HepG2 (cell line): ENCODE measurements around the gene NOL4L. TPM values are rescaled to one million over a fixed set of nuclear protein-coding genes. Genes with fewer than 3 reads are reported as not detected.
A peak's percentile ranks its signal among the peaks of the same experiment; 100 is the strongest.

Experiments used
- ARHGAP35 ChIP-seq: sonication (generic); formaldehyde crosslinking; IDR thresholded peaks from 2 replicates; pipeline ENCODE4 v1.9.0; 2022; ENCODE audit warnings: mild to moderate bottlenecking, inconsistent platforms, moderate library complexity, missing genetic modification reagents, borderline replicate concordance
- ARID2 ChIP-seq: sonication (generic); formaldehyde crosslinking; IDR thresholded peaks from 2 replicates; pipeline ENCODE4 v1.8.1; 2022; ENCODE audit warnings: mild to moderate bottlenecking, missing genetic modification reagents, borderline replicate concordance
- EED ChIP-seq: sonication (generic); formaldehyde crosslinking; IDR thresholded peaks from 2 replicates; pipeline ENCODE4 v1.5.0; 2020; ENCODE audit warnings: mild to moderate bottlenecking, missing genetic modification reagents
- KAT7 ChIP-seq: IDR thresholded peaks from 2 replicates; pipeline ENCODE4 v1.6.1; 2018; ENCODE audit warnings: borderline replicate concordance, missing compliant biosample characterization
- MAZ ChIP-seq, 2 experiments: sonication (generic) in 1 of 2; formaldehyde crosslinking in 1 of 2; IDR thresholded peaks; 2 replicates each; pipeline versions ENCODE4 v1.5.0 to v1.6.1; 2012 to 2020; ENCODE audit warnings: low read depth in 2 of 2, mild to moderate bottlenecking in 2 of 2, borderline replicate concordance in 1 of 2, improper control_type of control experiment in 1 of 2, low read length in 1 of 2, missing genetic modification reagents in 1 of 2, moderate library complexity in 1 of 2
- NONO ChIP-seq, 2 experiments: fragments of 450-650 bp in 1 of 2; sonication (generic) in 1 of 2; formaldehyde crosslinking in 1 of 2; IDR thresholded peaks in 1 of 2; conservative IDR thresholded peaks in 1 of 2; 2 replicates each; pipeline versions ENCODE4 v1.6.1 to v1.8.0; 2017 to 2022; ENCODE audit warnings: mild to moderate bottlenecking in 1 of 2, missing genetic modification reagents in 1 of 2, moderate library complexity in 1 of 2
- PATZ1 ChIP-seq: sonication (generic); formaldehyde crosslinking; IDR thresholded peaks from 2 replicates; pipeline ENCODE4 v1.4.0; 2020; ENCODE audit warnings: missing genetic modification reagents
- SALL1 ChIP-seq: sonication (generic); formaldehyde crosslinking; IDR thresholded peaks from 2 replicates; pipeline ENCODE4 v1.8.0; 2022; ENCODE audit warnings: mild to moderate bottlenecking, missing genetic modification reagents
- UBTF ChIP-seq: sonication (generic); formaldehyde crosslinking; IDR thresholded peaks from 2 replicates; pipeline ENCODE4 v1.4.0; 2020; ENCODE audit warnings: mild to moderate bottlenecking, missing genetic modification reagents
- ZNF33B ChIP-seq: sonication (generic); formaldehyde crosslinking; IDR thresholded peaks from 2 replicates; pipeline ENCODE4 v1.5.1; 2020; ENCODE audit warnings: mild to moderate bottlenecking, missing genetic modification reagents
- ZNF670 ChIP-seq: sonication (generic); formaldehyde crosslinking; IDR thresholded peaks from 2 replicates; pipeline ENCODE4 v1.8.0; 2022; ENCODE audit warnings: mild to moderate bottlenecking, missing genetic modification reagents, borderline replicate concordance
- ZSCAN25 ChIP-seq: sonication (generic); formaldehyde crosslinking; IDR thresholded peaks from 2 replicates; pipeline ENCODE4 v1.8.0; 2022; ENCODE audit warnings: mild to moderate bottlenecking, missing genetic modification reagents
- polyA plus RNA-seq, 8 experiments: library from polyadenylated mRNA; depleted of rRNA in 3 of 8; stranded (reverse) in 7 of 8; unstranded in 1 of 8; fragments of >200 nt; fragmentation: Illumina TruSeq in 4 of 8; extraction: Trizol in 4 of 8; gene quantifications; 2 replicates each; pipeline versions ENCODE4 v1.2.1 to v1.2.3, GENCODE V29; 2011 to 2016; ENCODE audit warnings: low read depth in 4 of 8, missing spikeins in 1 of 8, mixed read lengths in 1 of 8; ENCODE audit not compliant: insufficient read depth in 1 of 8
- total RNA-seq, 5 experiments: library from RNA; depleted of rRNA; stranded (reverse); fragments of >200 nt; fragmentation: Illumina TruSeq; extraction: Trizol; gene quantifications; 2 replicates each; pipeline ENCODE4 v1.2.3, GENCODE V29; 2016; ENCODE audit warnings: low read depth in 1 of 5
- TF ChIP-seq, protein P1 (sequence below): sonication (generic); formaldehyde crosslinking; IDR thresholded peaks from 2 replicates; pipeline ENCODE4 v1.4.0; 2020; ENCODE audit warnings: mild to moderate bottlenecking, missing genetic modification reagents

The NOL4L gene
- total and polyA plus RNA-seq, 2 of the 13 experiments (the other 11 are each of a cell fraction or from before 2014, with no cell fraction given) = 16.6 to 35.4 TPM

DNA sequence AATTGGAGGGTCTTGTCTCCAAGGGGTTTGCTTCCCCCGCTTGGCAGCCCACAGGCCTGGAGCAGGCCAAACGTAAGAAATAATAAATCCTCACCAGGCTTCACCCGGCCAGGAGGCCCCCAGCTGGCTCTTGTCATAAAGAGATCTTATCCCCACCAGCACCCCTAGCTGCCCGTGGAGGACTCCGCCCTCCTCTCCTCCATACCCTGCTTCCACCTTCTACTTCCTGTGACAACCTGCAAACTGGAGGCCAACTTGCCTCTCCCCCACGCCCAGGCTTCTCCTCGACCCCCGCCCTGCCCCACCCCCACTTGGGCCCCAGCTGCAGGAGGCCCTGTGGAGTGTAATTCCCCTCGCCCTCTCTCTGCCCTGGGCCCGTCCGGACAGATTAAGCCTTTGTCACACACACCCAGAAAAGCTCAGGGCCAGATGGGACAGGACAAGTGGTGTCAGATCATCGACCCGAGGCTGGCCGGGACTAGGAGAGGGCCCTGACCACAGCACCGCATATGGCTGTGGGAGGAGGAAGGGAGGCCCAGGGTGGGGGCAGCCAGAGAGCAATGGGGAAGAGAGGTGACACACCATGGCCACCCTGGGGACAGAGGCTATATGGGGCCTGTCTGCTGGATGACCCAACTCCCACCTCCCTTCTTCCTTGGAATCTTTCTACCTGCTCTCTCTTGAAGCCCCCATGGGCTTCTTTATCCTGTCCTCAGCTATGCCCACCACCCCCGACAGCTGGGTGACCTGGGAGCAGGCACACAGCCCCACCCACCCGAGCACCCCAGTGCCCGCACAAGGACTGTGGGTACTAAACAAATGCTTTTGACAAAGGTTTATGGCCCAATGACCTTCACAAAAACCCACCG is 3.9 kb downstream of the NOL4L start (continued):
- TF ChIP-seq NONO (IDR thresholded peaks at IDR 0.05) = no peak
- TF ChIP-seq NONO (CRISPR knock-in tag; conservative IDR thresholded peaks at IDR 0.05) = peak; percentile 34; the same call in 1 of the 2 replicates
- TF ChIP-seq MAZ (IDR thresholded peaks at IDR 0.05; ENCODE audit: borderline replicate concordance, low read depth, low read length) = peak; percentile 31; the same call in 1 of the 2 replicates
- TF ChIP-seq MAZ (CRISPR knock-in tag; IDR thresholded peaks at IDR 0.05; ENCODE audit: low read depth) = peak; percentile 53; the same call in 1 of the 2 replicates
- peak; percentile 57; the same call in 1 of the 2 replicates for TF ChIP-seq UBTF (CRISPR knock-in tag)
- TF ChIP-seq ZNF33B (CRISPR knock-in tag) = peak; percentile 17; the same call in 1 of the 2 replicates
- no peak for TF ChIP-seq ARHGAP35
- peak; percentile 42; the same call in 1 of the 2 replicates for TF ChIP-seq KAT7 (CRISPR knock-in tag)
- TF ChIP-seq SALL1 (CRISPR knock-in tag) = peak; percentile 68
- TF ChIP-seq PATZ1 (CRISPR knock-in tag) = peak; percentile 81
- no peak for TF ChIP-seq ZSCAN25 (CRISPR knock-in tag)
- peak; percentile 52; the same call in 1 of the 2 replicates for TF ChIP-seq ARID2 (CRISPR knock-in tag)
- TF ChIP-seq EED (CRISPR knock-in tag) = peak; percentile 79; the same call in 1 of the 2 replicates
- TF ChIP-seq ZNF670 = no peak
- TF ChIP-seq, protein P1, sequence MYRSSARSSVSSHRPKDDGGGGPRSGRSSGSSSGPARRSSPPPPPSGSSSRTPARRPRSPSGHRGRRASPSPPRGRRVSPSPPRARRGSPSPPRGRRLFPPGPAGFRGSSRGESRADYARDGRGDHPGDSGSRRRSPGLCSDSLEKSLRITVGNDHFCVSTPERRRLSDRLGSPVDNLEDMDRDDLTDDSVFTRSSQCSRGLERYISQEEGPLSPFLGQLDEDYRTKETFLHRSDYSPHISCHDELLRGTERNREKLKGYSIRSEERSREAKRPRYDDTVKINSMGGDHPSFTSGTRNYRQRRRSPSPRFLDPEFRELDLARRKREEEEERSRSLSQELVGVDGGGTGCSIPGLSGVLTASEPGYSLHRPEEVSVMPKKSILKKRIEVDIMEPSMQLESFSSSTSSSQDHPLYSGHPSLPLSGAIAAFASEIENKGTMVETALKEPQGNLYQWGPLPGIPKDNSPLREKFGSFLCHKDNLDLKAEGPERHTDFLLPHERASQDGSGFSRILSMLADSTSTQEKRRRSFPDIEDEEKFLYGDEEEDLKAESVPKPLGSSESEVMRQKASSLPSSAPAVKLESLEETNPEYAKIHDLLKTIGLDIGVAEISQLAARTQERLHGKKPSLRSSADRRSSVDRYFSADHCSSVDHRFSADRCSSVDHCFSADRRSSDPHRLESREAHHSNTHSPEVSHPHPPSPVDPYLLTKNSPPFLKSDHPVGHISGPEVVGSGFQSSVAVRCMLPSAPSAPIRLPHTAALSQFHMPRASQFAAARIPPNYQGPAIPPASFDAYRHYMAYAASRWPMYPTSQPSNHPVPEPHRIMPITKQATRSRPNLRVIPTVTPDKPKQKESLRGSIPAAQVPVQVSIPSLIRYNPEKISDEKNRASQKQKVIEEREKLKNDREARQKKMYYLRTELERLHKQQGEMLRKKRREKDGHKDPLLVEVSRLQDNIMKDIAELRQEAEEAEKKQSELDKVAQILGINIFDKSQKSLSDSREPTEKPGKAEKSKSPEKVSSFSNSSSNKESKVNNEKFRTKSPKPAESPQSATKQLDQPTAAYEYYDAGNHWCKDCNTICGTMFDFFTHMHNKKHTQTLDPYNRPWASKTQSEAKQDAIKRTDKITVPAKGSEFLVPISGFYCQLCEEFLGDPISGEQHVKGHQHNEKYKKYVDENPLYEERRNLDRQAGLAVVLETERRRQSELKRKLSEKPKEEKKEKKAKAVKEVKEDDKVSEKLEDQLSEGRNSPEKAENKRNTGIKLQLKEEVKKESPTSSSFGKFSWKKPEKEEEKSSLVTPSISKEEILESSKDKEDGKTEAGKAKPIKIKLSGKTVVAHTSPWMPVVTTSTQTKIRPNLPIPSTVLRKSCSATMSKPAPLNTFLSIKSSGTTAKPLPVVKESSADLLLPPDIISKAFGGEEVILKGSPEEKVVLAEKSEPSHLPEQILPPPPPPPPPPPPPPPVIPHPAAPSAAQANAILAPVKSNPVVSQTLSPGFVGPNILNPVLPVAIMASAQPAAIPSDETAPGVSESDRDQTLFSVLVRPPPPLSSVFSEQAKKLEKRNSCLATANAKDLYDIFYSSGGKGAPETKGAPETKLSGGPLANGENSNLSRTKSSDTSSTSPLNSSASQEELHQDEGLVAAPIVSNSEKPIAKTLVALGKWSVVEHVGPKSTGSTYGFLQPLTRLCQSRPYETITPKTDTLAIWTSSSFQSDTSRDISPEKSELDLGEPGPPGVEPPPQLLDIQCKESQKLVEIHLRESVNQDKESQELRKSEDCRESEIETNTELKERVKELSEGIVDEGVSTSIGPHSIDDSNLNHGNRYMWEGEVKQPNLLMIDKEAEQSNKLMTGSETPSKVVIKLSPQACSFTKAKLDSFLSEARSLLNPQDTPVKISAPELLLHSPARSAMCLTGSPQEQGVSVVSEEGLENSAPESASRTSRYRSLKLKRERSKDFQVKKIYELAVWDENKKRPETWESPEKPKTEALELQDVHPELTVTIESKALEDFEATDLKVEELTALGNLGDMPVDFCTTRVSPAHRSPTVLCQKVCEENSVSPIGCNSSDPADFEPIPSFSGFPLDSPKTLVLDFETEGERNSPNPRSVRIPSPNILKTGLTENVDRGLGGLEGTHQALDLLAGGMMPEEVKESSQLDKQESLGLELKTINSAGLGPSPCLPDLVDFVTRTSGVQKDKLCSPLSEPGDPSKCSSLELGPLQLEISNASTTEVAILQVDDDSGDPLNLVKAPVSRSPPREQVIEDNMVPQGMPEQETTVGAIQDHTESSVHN (CRISPR knock-in tag) = 0 out of 2 replicates have a peak, but pooled peaks have one; percentile 25
